HG02970 (cell line): ENCODE data around the gene FSTL4.

Experiments
- ATAC-seq: cut with Tn5 transposase; IDR thresholded peaks from one replicate; pipeline ENCODE4 v1.9.1; 2021; ENCODE audit warnings: mild to moderate bottlenecking, moderate library complexity, moderate number of reproducible peaks; ENCODE audit not compliant: unreplicated experiment, low FRiP score

FSTL4 gene

GRCh38 chr5:133238426-133239205, 373.7 kb downstream of the FSTL4 start:
- ATAC-seq = no peak

- ATAC-seq = no peak
Measured at GRCh38 chr5:133236976-133237375, 375.4 kb downstream of the FSTL4 start.

- no peak for ATAC-seq
Measured at GRCh38 chr5:133236541-133236951, 375.8 kb downstream of the FSTL4 start.

GRCh38 chr5:133235696-133236426, 376.5 kb downstream of the FSTL4 start:
- ATAC-seq = no peak

- ATAC-seq = no peak
Measured at GRCh38 chr5:133234911-133235310, 377.4 kb downstream of the FSTL4 start.

- no peak for ATAC-seq
Measured at GRCh38 chr5:133234273-133234672, 378.1 kb downstream of the FSTL4 start.

- ATAC-seq = no peak
Measured at GRCh38 chr5:133233616-133234015, 378.7 kb downstream of the FSTL4 start.

- no peak for ATAC-seq
Measured at GRCh38 chr5:133232911-133233310, 379.4 kb downstream of the FSTL4 start.

- no peak for ATAC-seq
Measured at GRCh38 chr5:133232435-133232834, 379.9 kb downstream of the FSTL4 start.

GRCh38 chr5:133232011-133232410, 380.3 kb downstream of the FSTL4 start:
- no peak for ATAC-seq

GRCh38 chr5:133230823-133231578, 381.3 kb downstream of the FSTL4 start:
- no peak for ATAC-seq

- ATAC-seq = no peak
Measured at GRCh38 chr5:133229931-133230664, 382.2 kb downstream of the FSTL4 start.

GRCh38 chr5:133228316-133228715, 384.0 kb downstream of the FSTL4 start:
- no peak for ATAC-seq

- no peak for ATAC-seq
Measured at GRCh38 chr5:133227897-133228296, 384.4 kb downstream of the FSTL4 start.

- ATAC-seq = no peak
Measured at GRCh38 chr5:133227082-133227481, 385.3 kb downstream of the FSTL4 start.

GRCh38 chr5:133226186-133226585, 386.2 kb downstream of the FSTL4 start:
- ATAC-seq = no peak

GRCh38 chr5:133225671-133226152, 386.6 kb downstream of the FSTL4 start:
- no peak for ATAC-seq

- no peak for ATAC-seq
Measured at GRCh38 chr5:133222979-133223378, 389.4 kb downstream of the FSTL4 start.

GRCh38 chr5:133222521-133222920, 389.8 kb downstream of the FSTL4 start:
- ATAC-seq = no peak

GRCh38 chr5:133222040-133222439, 390.3 kb downstream of the FSTL4 start:
- no peak for ATAC-seq
